Ovary (tissue), 10 donors: ENCODE results near the gene DHDH. TPM values are rescaled to one million over a fixed set of nuclear protein-coding genes. Genes with fewer than 3 reads are reported as not detected.
"Not testable (repeated sequence)": the region's sequence is repeated elsewhere in the genome, so short reads cannot be mapped to it uniquely, and the experiment has no call there.

ENCODE experiments used
- DNase-seq, 5 donors: peaks; one replicate each; pipeline ENCODE4 v3.0.0-alpha.2; 2019 to 2020
- H3K27ac ChIP-seq, 2 donors: fragments of 200-600 bp; one replicate each; pipeline versions ENCODE4 v1.5.1 to v1.8.0; 2019 to 2022
- H3K27me3 ChIP-seq: fragments of 200-600 bp; one replicate; pipeline ENCODE4 v1.8.0; 2022
- H3K36me3 ChIP-seq: fragments of 200-600 bp; sonication (generic); one replicate; pipeline ENCODE4 v1.5.1; 2019
- H3K4me1 ChIP-seq: one replicate; pipeline ENCODE4 v1.8.1; 2013; ENCODE audit warnings: mild to moderate bottlenecking, moderate library complexity; ENCODE audit not compliant: insufficient read depth
- H3K4me3 ChIP-seq: fragments of 200-600 bp; sonication (generic); one replicate; pipeline ENCODE4 v1.5.1; 2017
- H3K9me3 ChIP-seq, 2 donors: fragments of 200-600 bp in 1 of 2; sonication (generic) in 1 of 2; one replicate each; pipeline versions ENCODE4 v1.5.1 to v1.8.1; 2013 to 2019; ENCODE audit warnings: mild to moderate bottlenecking in 1 of 2, moderate library complexity in 1 of 2
- CTCF ChIP-seq, 3 donors: fragments of 450-650 bp in 2 of 3; fragments of 200-600 bp in 1 of 3; IDR thresholded peaks; one replicate each; pipeline versions ENCODE4 v1.5.1 to v1.8.0; 2016 to 2022; ENCODE audit warnings: antibody characterized with exemption in 3 of 3, mild to moderate bottlenecking in 1 of 3
- EP300 ChIP-seq: sonication (generic); formaldehyde crosslinking; IDR thresholded peaks from one replicate; pipeline ENCODE4 v1.6.1; 2017; ENCODE audit warnings: antibody characterized with exemption
- POLR2A ChIP-seq: fragments of 450-650 bp; IDR thresholded peaks from one replicate; pipeline ENCODE4 v1.6.1; 2017; ENCODE audit warnings: antibody characterized with exemption, mild to moderate bottlenecking, moderate library complexity
- WGBS, 3 donors: extraction: QIAGEN DNeasy Blood & Tissue Kit in 1 of 3; methylation state at CpG; one replicate each; pipeline versions ENCODE4 v1.1.5 to v1.1.7; 2013 to 2017; 5-methylcytosine and 5-hydroxymethylcytosine counted together
- intact Hi-C, 4 donors: fragments of 100-400 bp; cut with DNase I; formaldehyde crosslinking; loops; one replicate each; pipeline versions ENCODE4 v1.11.0 to v1.15.1; 2022 to 2023
- long read RNA-seq, 3 donors: library from polyadenylated mRNA in 2 of 3; unstranded in 2 of 3; transcript quantifications; one replicate each; pipeline ENCODE4 v2.0.0 and lab custom pipeline, GENCODE V29; 2021 to 2026
- polyA plus RNA-seq, 2 donors: library from polyadenylated mRNA; stranded (reverse); fragments of 200-250 nt in 1 of 2; fragments of 350-450 nt in 1 of 2; fragmentation: Illumina TruSeq in 1 of 2; extraction: RNeasy Lipid Tissue Mini Kit (QIAGEN cat#74804) in 1 of 2; gene quantifications; one replicate each; pipeline ENCODE4 v1.2.3, GENCODE V29; 2013 to 2014
- total RNA-seq, 7 donors: library from RNA; depleted of rRNA in 2 of 7; stranded (reverse); fragments of >200 nt in 2 of 7; fragmentation: NEBNext Ultra II Directional in 3 of 7; extraction: Animal tissue kit (Norgen Biotek cat#: 25700) in 3 of 7; gene quantifications; one replicate each; pipeline versions ENCODE4 v1.1.0 to v1.2.4, GENCODE V29; 2016 to 2023
- donor health status: DM: no; HTN: no; CAD: no; lungs with moderate emphysema.
- donor health status: DM: no; HTN: no; CAD: no.
- donor health status: Bipolar disorder and iron deficiency.
- donor health status: DM: yes; HTN: yes; CAD: no.
- donor health status: DM: no; HTN: no; CAD: no.
- donor health status: DM: yes; HTN: yes; CAD: no.

Gene DHDH
- total RNA-seq (under 1 TPM in 4 of 7 donors, not detected in 3; 0.28 to 0.78 (median 0.68) TPM), polyA plus RNA-seq (under 1 TPM in 1 of 2 donors, not detected in 1; 0.52 TPM)
- long read RNA-seq, donor 1: 0 reads
- long read RNA-seq, donor 2, partial matches to known transcripts: 0 of 2 reads
- long read RNA-seq, donor 2, other reads (novel, unspliced or antisense): 0 of 2 reads
- long read RNA-seq, donor 3: 0 reads

GRCh38 chr19:48933382-48933932 lies at the start of gene DHDH:
Gene DHDH, plus strand, starts transcription at chr19:48933699. Its CDS starts 23 bp downstream, at chr19:48933722.
- Histone ChIP-seq H3K27ac (no peak within 1 kb of the TSS), H3K4me1 (no peaks in the 10 kb centered on the region), H3K36me3 (no peaks in the 10 kb centered on the region), H3K27me3 (no peaks in the 10 kb centered on the region), H3K9me3 (no peaks in the 10 kb centered on the region), H3K4me3 (peak within 1 kb of the TSS; percentile 37)
- TF ChIP-seq EP300: no peak
- no peak for TF ChIP-seq CTCF (IDR thresholded peaks at IDR 0.05)
- no peak for TF ChIP-seq POLR2A
- 0 to 1% (median 1%) methylated on average over 39 to 43 of the region's 43 CpGs for WGBS, 3 donors
- DNase-seq: peak; percentile 64 to 82 (median 73)
- intact Hi-C loops: no loop called here

GRCh38 chr19:48883726-48884125 lies 49.8 kb upstream of the DHDH start:
- intact Hi-C loops: no loop called here
- Histone ChIP-seq H3K27me3 (no peaks in the 10 kb centered on the region), H3K36me3 (no peaks in the 10 kb centered on the region), H3K27ac (no peak overlapping the region), H3K9me3 (no peaks in the 10 kb centered on the region), H3K4me1 (no peaks in the 10 kb centered on the region), H3K4me3 (no peak overlapping the region)
- TF ChIP-seq POLR2A (no peak), EP300 (no peak), CTCF (IDR thresholded peaks at IDR 0.05) (no peak)
- DNase-seq: no peak
- 92 to 95% (median 93%) methylated on average over 7 of the region's 7 CpGs for WGBS, 3 donors

- WGBS, 3 donors: 92% methylated on average over 21 of the region's 21 CpGs
- no peak for TF ChIP-seq POLR2A
- no peak for TF ChIP-seq CTCF (IDR thresholded peaks at IDR 0.05)
- no peak for TF ChIP-seq EP300
- intact Hi-C loops: no loop called here
Measured at GRCh38 chr19:48887861-48888612, 45.5 kb upstream of the DHDH start.

GRCh38 chr19:48889496-48889895 lies 44.0 kb upstream of the DHDH start:
- intact Hi-C loops, H3K9me3 ChIP-seq, H3K4me1 ChIP-seq, H3K27me3 ChIP-seq, H3K27ac ChIP-seq, DNase-seq, H3K36me3 ChIP-seq, H3K4me3 ChIP-seq: not testable (repeated sequence)
- 75 to 84% (median 82%) methylated on average over 2 to 3 of the region's 3 CpGs for WGBS, 3 donors

More at GRCh38 chr19:48887861-48888612, 45.5 kb upstream of the DHDH start:
- no peak for DNase-seq
- no peak overlapping the region for H3K4me3 ChIP-seq
- no peak overlapping the region for H3K27ac ChIP-seq
- no peaks in the 10 kb centered on the region for H3K27me3 ChIP-seq
- H3K4me1 ChIP-seq: no peaks in the 10 kb centered on the region
- no peaks in the 10 kb centered on the region for H3K36me3 ChIP-seq
- no peaks in the 10 kb centered on the region for H3K9me3 ChIP-seq

- H3K9me3 ChIP-seq: no peaks in the 10 kb centered on the region
- no peak overlapping the region for H3K27ac ChIP-seq
- no peak for DNase-seq
- H3K4me1 ChIP-seq: no peaks in the 10 kb centered on the region
- H3K36me3 ChIP-seq: no peaks in the 10 kb centered on the region
- TF ChIP-seq EP300 (no peak), CTCF (IDR thresholded peaks at IDR 0.05) (no peak), POLR2A (no peak)
- 77 to 83% (median 82%) methylated on average over 4 of the region's 4 CpGs for WGBS, 3 donors
- no peaks in the 10 kb centered on the region for H3K27me3 ChIP-seq
- intact Hi-C loops: no loop called here
- no peak overlapping the region for H3K4me3 ChIP-seq
Measured at GRCh38 chr19:48890551-48890950, 42.9 kb upstream of the DHDH start.
